ENCODE measurements around the gene MYBPC3.

MYBPC3 gene

GRCh38 chr11:47314992-47315391 lies 37.5 kb downstream of the MYBPC3 start:
- FAIRE-seq = no peak

GRCh38 chr11:47308050-47308823 lies 44.3 kb downstream of the MYBPC3 start:
- no peak for FAIRE-seq

- FAIRE-seq = no peak
Measured at GRCh38 chr11:47306484-47306844, 46.0 kb downstream of the MYBPC3 start.

- FAIRE-seq = no peak
Measured at GRCh38 chr11:47305734-47306483, 46.6 kb downstream of the MYBPC3 start.

GRCh38 chr11:47302853-47303252 lies 49.6 kb downstream of the MYBPC3 start:
- no peak for FAIRE-seq

GRCh38 chr11:47299078-47299477 lies 53.4 kb downstream of the MYBPC3 start:
- FAIRE-seq = no peak

GRCh38 chr11:47296045-47296444 lies 56.5 kb downstream of the MYBPC3 start:
- no peak for FAIRE-seq

GRCh38 chr11:47295385-47295784 lies 57.1 kb downstream of the MYBPC3 start:
- no peak for FAIRE-seq

GRCh38 chr11:47289856-47290255 lies 62.6 kb downstream of the MYBPC3 start:
- no peak for FAIRE-seq

GRCh38 chr11:47288066-47288465 lies 64.4 kb downstream of the MYBPC3 start:
- FAIRE-seq = no peak

GRCh38 chr11:47285969-47286770 lies 66.3 kb downstream of the MYBPC3 start:
- no peak for FAIRE-seq

- FAIRE-seq = no peak
Measured at GRCh38 chr11:47284151-47284550, 68.4 kb downstream of the MYBPC3 start.

- no peak for FAIRE-seq
Measured at GRCh38 chr11:47282462-47282861, 70.0 kb downstream of the MYBPC3 start.

Data from G401.6 (cell line).